Prostate gland (tissue), 2 donors: Measurements from ENCODE around the gene ZBTB47. TPM values are rescaled to one million over a fixed set of nuclear protein-coding genes. Genes with fewer than 3 reads are reported as not detected.

Experiments
- DNase-seq: peaks from one replicate; pipeline ENCODE4 v3.0.0-alpha.2; 2019; ENCODE audit warnings: low spot score
- H3K27ac ChIP-seq, 2 donors: fragments of 200-600 bp; sonication (generic); 2 replicates each; pipeline ENCODE4 v1.5.1; 2017 to 2019
- H3K27me3 ChIP-seq: fragments of 200-600 bp; sonication (generic); replicated peaks from 2 replicates; pipeline ENCODE4 v1.5.1; 2019; ENCODE audit not compliant: insufficient read depth
- H3K36me3 ChIP-seq, 2 donors: fragments of 200-600 bp; sonication (generic); 1 replicate in 1 of 2; 2 replicates in 1 of 2; pipeline versions ENCODE4 v1.5.1 to v1.8.1; 2017 to 2019
- H3K4me1 ChIP-seq: fragments of 200-600 bp; sonication (generic); replicated peaks from 2 replicates; pipeline ENCODE4 v1.5.1; 2019
- H3K4me3 ChIP-seq, 2 donors: fragments of 200-600 bp; sonication (generic); 2 replicates each; pipeline ENCODE4 v1.5.1; 2017 to 2019
- H3K9me3 ChIP-seq: fragments of 200-600 bp; sonication (generic); 2 replicates; pipeline ENCODE4 v1.5.1; 2017
- CTCF ChIP-seq, 4 experiments: fragments of 200-600 bp in 2 of 4; fragments of 450-650 bp in 2 of 4; sonication (generic) in 2 of 4; IDR thresholded peaks; 1 replicate in 3 of 4; 2 replicates in 1 of 4; pipeline ENCODE4 v1.5.1; 2016 to 2019; ENCODE audit warnings: antibody characterized with exemption in 4 of 4, mild to moderate bottlenecking in 2 of 4, moderate library complexity in 2 of 4
- POLR2A ChIP-seq: fragments of 450-650 bp; IDR thresholded peaks from one replicate; pipeline ENCODE4 v1.6.1; 2016; ENCODE audit warnings: antibody characterized with exemption, mild to moderate bottlenecking
- POLR2AphosphoS5 ChIP-seq: sonication (generic); formaldehyde crosslinking; IDR thresholded peaks from one replicate; pipeline ENCODE4 v1.6.1; 2017; ENCODE audit warnings: antibody characterized with exemption
- WGBS: methylation state at CpG from one replicate; pipeline ENCODE4 v1.1.5; 2018; 5-methylcytosine and 5-hydroxymethylcytosine counted together
- intact Hi-C: fragments of 100-400 bp; cut with DNase I; formaldehyde crosslinking; loops from one replicate; pipeline ENCODE4 v1.14.2; 2022
- total RNA-seq, 2 donors: library from RNA; depleted of rRNA; stranded (reverse); fragments of >200 nt; gene quantifications; one replicate each; pipeline ENCODE4 v1.1.0, GENCODE V29; 2016

Gene ZBTB47
- total RNA-seq, 2 donors from 2014 or later = 22.1 to 38.0 TPM

DNA sequence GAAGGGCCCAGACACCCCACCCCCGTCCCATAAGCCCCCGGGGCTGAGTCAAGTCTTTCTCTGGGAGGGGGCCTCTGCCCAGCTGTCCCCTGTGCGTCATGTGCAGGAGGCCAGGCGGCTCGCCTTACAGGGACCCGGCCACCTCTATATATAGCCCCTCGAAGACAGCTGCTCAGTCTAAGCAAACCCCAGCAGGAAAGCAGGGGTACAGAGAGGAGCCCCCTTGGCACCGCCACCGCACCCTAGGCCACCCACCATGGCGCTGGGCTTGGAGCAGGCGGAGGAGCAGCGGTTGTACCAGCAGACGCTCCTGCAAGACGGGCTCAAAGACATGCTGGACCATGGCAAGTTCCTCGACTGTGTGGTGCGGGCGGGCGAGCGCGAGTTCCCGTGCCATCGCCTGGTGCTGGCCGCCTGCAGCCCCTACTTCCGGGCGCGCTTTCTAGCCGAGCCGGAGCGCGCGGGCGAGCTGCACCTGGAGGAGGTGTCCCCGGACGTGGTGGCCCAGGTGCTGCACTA lies 31.9 kb downstream of the ZBTB47 start, which contains the start of gene KLHL40:
TSS of gene KLHL40 (plus strand) at position 175 of the 519 bp plus-strand sequence. CDS start at position 257, 82 bp downstream.
- intact Hi-C loops = loop anchor here (5.0 kb wide), 1 partner anchor 47 kb away; no protein-coding TSS in a partner anchor
- no peak for DNase-seq
- H3K4me1 ChIP-seq = no peaks in the 10 kb centered on the region
- peaks cover 3% of the 10 kb centered on the region for H3K27me3 ChIP-seq
- H3K4me3 ChIP-seq = peak within 1 kb of the TSS in 1 of 2 donors; percentile 6
- H3K27ac ChIP-seq = no peak within 1 kb of the TSS
- no peaks in the 10 kb centered on the region for H3K36me3 ChIP-seq
- 48% methylated on average over 32 of the region's 34 CpGs for WGBS
- TF ChIP-seq POLR2A = no peak
- TF ChIP-seq POLR2AphosphoS5 = no peak
- TF ChIP-seq CTCF (IDR thresholded peaks at IDR 0.05) = no peak
- H3K9me3 ChIP-seq = no peaks in the 10 kb centered on the region

GRCh38 chr3:42685891-42686820 lies 32.7 kb downstream of the ZBTB47 start:
- intact Hi-C loops = loop anchor here (5.0 kb wide), 1 partner anchor 46 kb away; no protein-coding TSS in a partner anchor
- Histone ChIP-seq H3K9me3 (no peaks in the 10 kb centered on the region), H3K27ac (no peak overlapping the region), H3K27me3 (peaks cover 3% of the 10 kb centered on the region), H3K4me3 (peak overlapping the region in 1 of 2 donors; percentile 6), H3K36me3 (no peaks in the 10 kb centered on the region), H3K4me1 (no peaks in the 10 kb centered on the region)
- TF ChIP-seq POLR2A = no peak
- no peak for DNase-seq
- WGBS = 37% methylated on average over 69 of the region's 80 CpGs

DNA sequence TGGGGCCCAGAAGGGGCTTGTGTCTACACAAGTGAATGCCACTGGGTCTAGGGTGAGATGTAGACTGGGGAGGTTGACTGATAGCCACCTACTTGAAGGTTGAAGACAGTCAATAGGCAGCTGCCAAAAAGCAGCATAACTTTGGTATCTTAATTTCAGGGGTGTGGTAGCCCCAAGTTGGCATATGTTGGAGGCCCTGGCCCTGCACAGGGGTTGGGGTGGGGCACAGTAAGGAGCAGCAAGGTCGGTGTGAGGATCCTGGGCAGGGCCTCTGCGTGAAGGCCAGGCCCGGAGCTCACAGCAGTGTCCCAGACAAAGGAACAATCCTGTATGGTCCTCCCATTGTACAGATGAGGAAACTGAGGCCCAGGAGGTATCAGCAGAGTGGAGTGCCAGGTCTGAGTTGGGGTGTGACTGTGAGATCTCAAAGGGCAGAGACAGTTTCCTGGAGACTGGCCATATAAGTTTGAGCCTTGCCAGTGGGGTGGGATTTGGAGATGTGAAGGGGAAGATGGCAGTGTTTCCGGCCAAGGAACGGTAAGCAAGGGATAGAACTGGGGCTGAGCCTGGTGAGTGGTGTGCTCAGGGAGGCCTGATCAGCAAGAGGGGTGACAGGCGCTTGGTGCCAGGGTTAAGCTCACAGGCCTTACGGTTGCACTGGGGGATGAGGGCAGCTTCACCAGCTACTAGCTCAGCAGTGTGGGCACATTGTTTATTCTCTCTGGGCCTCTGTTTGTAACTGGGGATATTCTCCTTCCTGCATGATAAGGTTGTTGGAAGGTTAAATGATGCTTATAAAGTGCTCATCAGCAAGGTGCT lies 33.5 kb downstream of the ZBTB47 start:
- Histone ChIP-seq H3K4me3 (no peak overlapping the region), H3K27me3 (peaks cover 3% of the 10 kb centered on the region), H3K4me1 (no peaks in the 10 kb centered on the region), H3K27ac (no peak overlapping the region), H3K9me3 (no peaks in the 10 kb centered on the region), H3K36me3 (no peaks in the 10 kb centered on the region)
- TF ChIP-seq CTCF (IDR thresholded peaks at IDR 0.05) (no peak), POLR2A (no peak), POLR2AphosphoS5 (no peak)
- 91% methylated on average over 6 of the region's 7 CpGs for WGBS
- no peak for DNase-seq
- intact Hi-C loops = loop anchor here (5.0 kb wide), 1 partner anchor 45 kb away; no protein-coding TSS in a partner anchor

- TF ChIP-seq POLR2A (no peak), POLR2AphosphoS5 (no peak), CTCF (IDR thresholded peaks at IDR 0.05) (no peak)
- Histone ChIP-seq H3K27me3 (peaks cover 3% of the 10 kb centered on the region), H3K36me3 (no peaks in the 10 kb centered on the region), H3K27ac (no peak overlapping the region), H3K4me1 (no peaks in the 10 kb centered on the region), H3K4me3 (no peak overlapping the region), H3K9me3 (no peaks in the 10 kb centered on the region)
- WGBS = 91% methylated on average over 15 of the region's 15 CpGs
- DNase-seq = no peak
- intact Hi-C loops = loop anchor here (5.0 kb wide), 1 partner anchor 44 kb away; no protein-coding TSS in a partner anchor
Observed at GRCh38 chr3:42688016-42688415, 34.5 kb downstream of the ZBTB47 start.
